Lower lobe of right lung (tissue), 2 donors: ENCODE measurements around the gene ADAMTS2. TPM values are rescaled to one million over a fixed set of nuclear protein-coding genes. Genes with fewer than 3 reads are reported as not detected.

Experiments
- ATAC-seq, 2 donors: fragments of 200-7000 bp; cut with Tn5 transposase; one replicate each; pipeline ENCODE4 v1.9.1; 2020 to 2022; ENCODE audit warnings: mild to moderate bottlenecking in 2 of 2, moderate library complexity in 2 of 2
- DNase-seq: peaks from one replicate; pipeline ENCODE4 v3.0.0-alpha.2; 2020
- H3K27ac ChIP-seq: fragments of 200-600 bp; one replicate; pipeline ENCODE4 v1.8.0; 2022
- H3K27me3 ChIP-seq: fragments of 200-600 bp; one replicate; pipeline ENCODE4 v1.8.0; 2022; ENCODE audit warnings: low read depth
- H3K36me3 ChIP-seq: fragments of 200-600 bp; one replicate; pipeline ENCODE4 v1.8.0; 2022; ENCODE audit warnings: mild to moderate bottlenecking
- H3K4me1 ChIP-seq: fragments of 200-600 bp; one replicate; pipeline ENCODE4 v1.8.0; 2022
- H3K4me3 ChIP-seq: fragments of 200-600 bp; one replicate; pipeline ENCODE4 v1.8.0; 2022; ENCODE audit warnings: mild to moderate bottlenecking
- H3K9me3 ChIP-seq: fragments of 200-600 bp; one replicate; pipeline ENCODE4 v1.8.0; 2022
- CTCF ChIP-seq: fragments of 200-600 bp; IDR thresholded peaks from one replicate; pipeline ENCODE4 v1.8.0; 2022; ENCODE audit warnings: antibody characterized with exemption, mild to moderate bottlenecking
- intact Hi-C: fragments of 100-400 bp; cut with DNase I; formaldehyde crosslinking; loops from one replicate; pipeline ENCODE4 v1.11.0; 2022
- total RNA-seq: library from RNA; stranded (reverse); fragmentation: NEBNext Ultra II Directional; extraction: Animal tissue kit (Norgen Biotek cat#: 25700); gene quantifications from one replicate; pipeline ENCODE4 v1.2.1, GENCODE V29; 2021
- donor health status: DM: no; HTN: yes; CAD: no; lungs with severe emphysema.

The ADAMTS2 gene
- total RNA-seq, 1 donor from 2014 or later: 13.0 TPM

GRCh38 chr5:179235416-179236400 lies 109.6 kb downstream of the ADAMTS2 start:
- intact Hi-C loops: no loop called here
- ATAC-seq (no peak), DNase-seq (peak; percentile 17)
- Histone ChIP-seq H3K4me3 (no peak overlapping the region), H3K27me3 (peaks cover 5% of the 10 kb centered on the region), H3K27ac (no peak overlapping the region), H3K36me3 (no peaks in the 10 kb centered on the region), H3K4me1 (no peaks in the 10 kb centered on the region), H3K9me3 (no peaks in the 10 kb centered on the region)
- no peak for TF ChIP-seq CTCF

- Histone ChIP-seq H3K27me3 (peaks cover 5% of the 10 kb centered on the region), H3K27ac (no peak overlapping the region), H3K36me3 (no peaks in the 10 kb centered on the region), H3K9me3 (no peaks in the 10 kb centered on the region), H3K4me1 (no peaks in the 10 kb centered on the region), H3K4me3 (no peak overlapping the region)
- no peak for TF ChIP-seq CTCF
- peak; percentile 27 for DNase-seq
- ATAC-seq: no peak
- intact Hi-C loops: no loop called here
Measured at GRCh38 chr5:179234563-179235135, 110.6 kb downstream of the ADAMTS2 start.

- DNase-seq: peak; percentile 11
- no peak for TF ChIP-seq CTCF
Measured at GRCh38 chr5:179233909-179234562, 111.2 kb downstream of the ADAMTS2 start.

GRCh38 chr5:179232091-179232735 lies 113.0 kb downstream of the ADAMTS2 start:
- no peak for TF ChIP-seq CTCF
- DNase-seq: peak; percentile 28
- ATAC-seq: no peak
- Histone ChIP-seq H3K4me1 (no peaks in the 10 kb centered on the region), H3K4me3 (no peak overlapping the region), H3K27ac (no peak overlapping the region), H3K36me3 (no peaks in the 10 kb centered on the region), H3K9me3 (no peaks in the 10 kb centered on the region), H3K27me3 (peaks cover 5% of the 10 kb centered on the region)
- intact Hi-C loops: no loop called here

More at GRCh38 chr5:179233909-179234562, 111.2 kb downstream of the ADAMTS2 start:
- no peaks in the 10 kb centered on the region for H3K36me3 ChIP-seq
- H3K27me3 ChIP-seq: peaks cover 5% of the 10 kb centered on the region
- no peaks in the 10 kb centered on the region for H3K9me3 ChIP-seq
- no peak for ATAC-seq
- H3K4me3 ChIP-seq: no peak overlapping the region
- intact Hi-C loops: no loop called here
- H3K27ac ChIP-seq: no peak overlapping the region
- no peaks in the 10 kb centered on the region for H3K4me1 ChIP-seq

DNA sequence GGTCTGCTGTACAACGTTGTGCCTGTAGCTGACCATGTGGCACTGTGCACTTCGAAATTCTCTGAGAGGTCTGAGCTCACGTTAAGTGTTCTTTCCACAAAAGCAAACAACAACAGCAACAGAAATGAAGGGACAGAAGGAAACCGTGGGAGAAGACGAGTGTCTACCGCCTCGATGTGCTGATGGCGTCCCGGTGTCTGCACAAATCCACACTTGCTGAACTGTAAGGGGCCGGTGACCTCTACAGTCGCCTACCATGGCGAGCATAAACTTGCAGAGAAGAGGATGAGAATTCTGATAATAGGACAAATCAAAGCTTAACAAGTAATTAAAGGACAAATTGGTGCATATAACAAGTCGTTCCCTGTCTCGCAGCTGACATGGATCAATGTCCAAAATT lies 114.0 kb downstream of the ADAMTS2 start:
- H3K4me1 ChIP-seq: no peaks in the 10 kb centered on the region
- intact Hi-C loops: no loop called here
- no peak for ATAC-seq
- no peaks in the 10 kb centered on the region for H3K36me3 ChIP-seq
- peaks cover 5% of the 10 kb centered on the region for H3K27me3 ChIP-seq
- no peaks in the 10 kb centered on the region for H3K9me3 ChIP-seq
- no peak for DNase-seq
- no peak for TF ChIP-seq CTCF
- H3K27ac ChIP-seq: no peak overlapping the region
- no peak overlapping the region for H3K4me3 ChIP-seq
